K562 (cell line): ENCODE results near the gene SPRED2. TPM values are rescaled to one million over a fixed set of nuclear protein-coding genes. Genes with fewer than 3 reads are reported as not detected.

Source experiments
- E2F5 ChIP-seq: sonication (generic); formaldehyde crosslinking; IDR thresholded peaks from 2 replicates; pipeline ENCODE4 v1.8.0; 2022; ENCODE audit warnings: mild to moderate bottlenecking, missing genetic modification reagents
- HDAC3 ChIP-seq: fragments of 450-650 bp; IDR thresholded peaks from 2 replicates; pipeline ENCODE4 v1.6.1; 2018; ENCODE audit warnings: borderline replicate concordance, mild to moderate bottlenecking, moderate library complexity; ENCODE audit not compliant: partially characterized antibody
- HDGF ChIP-seq: fragments of 450-650 bp; IDR thresholded peaks from 2 replicates; pipeline ENCODE4 v1.6.1; 2016
- IRF2 ChIP-seq: sonication (generic); formaldehyde crosslinking; IDR thresholded peaks from 2 replicates; pipeline ENCODE4 v1.8.1; 2022; ENCODE audit warnings: mild to moderate bottlenecking, missing genetic modification reagents
- LCOR ChIP-seq: sonication (generic); formaldehyde crosslinking; IDR thresholded peaks from 2 replicates; pipeline ENCODE4 v1.8.0; 2022; ENCODE audit warnings: mild to moderate bottlenecking, missing genetic modification reagents
- MLX ChIP-seq, 2 experiments: fragments of 450-650 bp in 1 of 2; sonication (generic) in 1 of 2; formaldehyde crosslinking; conservative IDR thresholded peaks; 2 replicates each; pipeline versions ENCODE4 v1.4.0 to v1.8.1; 2020 to 2022; ENCODE audit warnings: mild to moderate bottlenecking in 1 of 2, missing genetic modification reagents in 1 of 2
- RAD21 ChIP-seq, 2 experiments: fragments of 250-450 bp in 1 of 2; fragments of 450-650 bp in 1 of 2; sonication (Bioruptor Pico) in 1 of 2; formaldehyde crosslinking in 1 of 2; IDR thresholded peaks in 1 of 2; conservative IDR thresholded peaks in 1 of 2; 2 replicates each; pipeline versions ENCODE4 v1.4.0 to v1.8.0; 2020 to 2022; ENCODE audit warnings: mild to moderate bottlenecking in 2 of 2, moderate library complexity in 1 of 2
- REST ChIP-seq, 2 experiments: fragments of 450-650 bp; formaldehyde crosslinking in 1 of 2; IDR thresholded peaks; 2 replicates each; pipeline versions ENCODE4 v1.4.0 to v1.6.1; 2014 to 2020; ENCODE audit warnings: mild to moderate bottlenecking in 2 of 2, borderline replicate concordance in 1 of 2, low read depth in 1 of 2
- RNF2 ChIP-seq: sonication (generic); IDR thresholded peaks from 2 replicates; pipeline ENCODE4 v1.6.1; 2016
- SIN3A ChIP-seq, 2 experiments: fragments of 150-350 bp in 1 of 2; IDR thresholded peaks; 2 replicates each; pipeline ENCODE4 v1.6.1; 2011 to 2016; ENCODE audit warnings: borderline replicate concordance in 2 of 2, low read depth in 2 of 2, low read length in 2 of 2, mild to moderate bottlenecking in 2 of 2, moderate library complexity in 2 of 2; ENCODE audit not compliant: control insufficient read depth in 1 of 2
- SUPT5H ChIP-seq: fragments of 450-650 bp; IDR thresholded peaks from 2 replicates; pipeline ENCODE4 v1.6.1; 2016
- TFE3 ChIP-seq: fragments of 450-650 bp; formaldehyde crosslinking; IDR thresholded peaks from 2 replicates; pipeline ENCODE4 v1.4.0; 2020; ENCODE audit warnings: mild to moderate bottlenecking, mixed read lengths
- ZBTB17 ChIP-seq: fragments of 450-650 bp; formaldehyde crosslinking; IDR thresholded peaks from 2 replicates; pipeline ENCODE4 v1.4.0; 2020; ENCODE audit warnings: mild to moderate bottlenecking
- ZNF143 ChIP-seq: sonication (generic); formaldehyde crosslinking; IDR thresholded peaks from 2 replicates; pipeline ENCODE4 v1.9.0; 2022; ENCODE audit warnings: mild to moderate bottlenecking, missing genetic modification reagents
- ZNF239 ChIP-seq: fragments of 250-450 bp; sonication (Bioruptor Pico); IDR thresholded peaks from 2 replicates; pipeline ENCODE4 v1.4.0; 2020; ENCODE audit warnings: mild to moderate bottlenecking
- ZNF717 ChIP-seq: fragments of 250-450 bp; sonication (Bioruptor Pico); IDR thresholded peaks from 2 replicates; pipeline ENCODE4 v1.5.0; 2021
- polyA plus RNA-seq, 8 experiments: library from polyadenylated mRNA; depleted of rRNA in 4 of 8; stranded (reverse) in 5 of 8; unstranded in 3 of 8; fragments of >200 nt; fragmentation: Nextera tagmentation in 2 of 8; fragmentation: Illumina TruSeq in 1 of 8; extraction: Ambion mirVana in 2 of 8; extraction: Trizol in 1 of 8; gene quantifications; 2 replicates each; pipeline versions ENCODE4 v1.2.1 to v1.2.3, GENCODE V29; 2011 to 2014; ENCODE audit warnings: inconsistent platforms in 1 of 8, missing spikeins in 1 of 8
- total RNA-seq, 7 experiments: library from RNA; depleted of rRNA in 6 of 7; stranded (reverse); fragments of >200 nt in 6 of 7; fragmentation: Illumina TruSeq in 2 of 7; extraction: Trizol in 2 of 7; gene quantifications; 2 replicates each; pipeline versions ENCODE4 v1.2.1 to v1.2.3, GENCODE V29; 2011 to 2021; ENCODE audit warnings: low replicate concordance in 1 of 7

SPRED2 gene
- total and polyA plus RNA-seq, 9 of the 15 experiments (the other 6 are each of a cell fraction or from before 2014, with no cell fraction given): 4.6 to 50.8 (median 14.1) TPM

GRCh38 chr2:65430603-65431420 lies 1.6 kb downstream of the SPRED2 start (continued):
- TF ChIP-seq SIN3A (IDR thresholded peaks at IDR 0.05; ENCODE audit: borderline replicate concordance in 2 of 2, control insufficient read depth in 1 of 2, low read depth in 2 of 2, low read length in 2 of 2) (peak; percentile 40 to 48; a peak in 2 of 4 replicates), ZBTB17 (no peak), REST (IDR thresholded peaks at IDR 0.05; ENCODE audit: borderline replicate concordance) (no peak), REST (CRISPR knock-in tag; IDR thresholded peaks at IDR 0.05; ENCODE audit: low read depth) (no peak), E2F5 (CRISPR knock-in tag) (no peak), ZNF143 (CRISPR knock-in tag) (0 out of 2 replicates have a peak, but pooled peaks have one; percentile 45), HDAC3 (no peak), TFE3 (CRISPR knock-in tag) (peak; percentile 75), ZNF239 (no peak), ZNF717 (no peak), HDGF (no peak), RAD21 (CRISPR knock-in tag; conservative IDR thresholded peaks at IDR 0.05 in 1 of 2, IDR thresholded peaks at IDR 0.05 in 1 of 2) (no peak; a peak in 1 of 4 replicates), IRF2 (CRISPR knock-in tag) (no peak), MLX (CRISPR knock-in tag; conservative IDR thresholded peaks at IDR 0.05) (no peak), SUPT5H (no peak), LCOR (CRISPR knock-in tag) (no peak), RNF2 (no peak)
